Measurements from ENCODE around the gene TIPARP.
"Not testable (repeated sequence)": the region's sequence is repeated elsewhere in the genome, so short reads cannot be mapped to it uniquely, and the experiment has no call there.

The TIPARP gene

DNA sequence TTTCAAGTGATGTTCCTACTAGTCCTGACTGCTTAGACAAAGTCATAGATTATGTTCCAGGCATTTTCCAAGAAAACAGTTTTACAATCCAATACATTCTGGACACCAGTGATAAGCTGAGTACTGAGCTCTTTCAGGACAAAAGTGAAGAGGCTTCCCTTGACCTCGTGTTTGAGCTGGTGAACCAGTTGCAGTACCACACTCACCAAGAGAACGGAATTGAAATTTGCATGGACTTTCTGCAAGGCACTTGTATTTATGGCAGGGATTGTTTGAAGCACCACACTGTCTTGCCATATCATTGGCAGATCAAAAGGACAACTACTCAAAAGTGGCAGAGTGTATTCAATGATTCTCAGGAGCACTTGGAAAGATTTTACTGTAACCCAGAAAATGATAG is 3.8 kb downstream of the TIPARP start:
- no peak for DNase-seq

DNA sequence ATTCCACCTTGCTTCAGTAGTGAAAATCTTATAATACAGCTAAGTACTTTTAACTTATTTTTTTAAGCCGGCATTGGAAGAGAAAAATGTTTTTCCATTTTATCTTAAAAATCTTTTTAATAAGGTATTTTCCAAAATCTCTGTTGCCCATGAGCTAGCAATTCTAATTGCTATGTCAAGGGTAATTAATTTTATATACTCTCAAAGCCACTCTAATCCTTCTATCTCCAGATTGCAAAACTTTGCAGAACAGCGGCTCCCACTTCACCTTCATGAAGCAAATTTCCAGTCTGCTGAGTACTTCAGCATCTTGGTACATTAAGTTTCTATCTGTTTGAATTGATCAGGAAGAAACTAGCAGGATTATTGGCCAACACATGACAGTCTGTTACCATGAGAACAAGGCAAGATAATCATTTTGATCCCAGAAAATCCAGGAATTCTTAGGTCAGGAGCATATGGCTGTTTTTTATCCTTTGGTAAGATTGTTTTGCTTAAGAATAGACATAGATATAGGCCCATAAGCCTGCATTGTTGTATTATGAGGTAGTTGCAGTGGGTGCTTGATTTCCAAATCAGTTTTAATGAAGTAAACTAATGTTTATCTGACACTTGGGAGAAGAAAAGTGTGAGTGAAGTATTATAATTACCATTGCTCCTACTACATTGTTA is 6.0 kb downstream of the TIPARP start:
- no peak for DNase-seq

DNA sequence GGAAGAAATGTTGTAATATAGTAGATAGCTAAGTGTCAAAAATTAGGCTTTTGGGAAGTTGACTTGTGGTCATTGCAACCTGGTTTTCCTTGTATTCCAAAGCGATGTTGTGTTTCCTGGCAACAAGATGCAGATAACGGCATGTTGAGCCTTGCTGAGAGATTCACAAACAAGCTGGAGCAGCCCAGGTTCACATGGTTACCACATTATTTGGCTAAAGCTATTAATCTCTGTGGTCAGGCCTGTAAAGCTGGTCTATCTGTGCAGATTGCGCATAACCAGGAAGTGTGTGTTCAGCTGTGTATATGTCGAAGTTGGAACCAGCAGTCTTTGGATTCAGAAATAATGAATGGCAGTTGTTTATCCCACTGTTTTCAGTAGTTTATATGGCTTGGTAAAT is 6.6 kb downstream of the TIPARP start:
- DNase-seq = peak; percentile 54

DNA sequence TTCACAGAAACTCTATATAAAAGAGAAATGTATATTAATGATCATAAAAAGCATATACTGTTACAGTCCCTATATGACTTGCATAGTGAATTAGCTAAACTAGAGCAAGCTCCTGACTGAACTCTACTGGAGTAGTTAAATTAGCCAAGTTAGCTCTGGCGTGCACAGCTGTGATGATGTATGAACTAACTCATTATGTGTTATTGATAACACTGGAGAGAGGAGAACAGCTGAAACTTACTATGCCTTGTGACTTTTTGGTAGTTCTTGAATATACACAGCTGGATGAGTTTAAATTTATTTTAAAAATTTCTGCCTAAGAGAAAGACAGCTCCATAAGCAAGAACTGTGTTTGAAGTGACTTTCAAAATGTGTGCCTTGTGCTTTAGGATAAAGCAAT is 8.1 kb downstream of the TIPARP start:
- DNase-seq = no peak

DNA sequence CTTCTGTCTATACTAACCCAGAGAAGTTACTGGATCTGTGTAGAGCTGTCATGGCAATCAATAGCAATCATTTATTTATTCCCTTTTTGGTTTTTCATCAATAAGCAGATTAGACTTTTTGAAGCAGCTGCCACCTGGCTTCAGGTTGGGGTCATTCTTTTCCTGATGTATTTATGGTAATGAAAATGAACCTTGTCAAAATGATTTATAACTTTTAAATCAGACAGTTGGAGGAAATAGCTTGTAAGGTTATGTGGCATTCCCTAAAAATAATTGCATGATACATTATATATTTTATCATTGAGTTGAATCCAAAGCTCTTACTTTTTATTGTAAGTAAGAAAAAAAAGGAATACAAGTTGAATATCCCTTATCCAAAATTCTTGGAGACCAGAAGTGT is 8.6 kb downstream of the TIPARP start:
- no peak for DNase-seq

DNA sequence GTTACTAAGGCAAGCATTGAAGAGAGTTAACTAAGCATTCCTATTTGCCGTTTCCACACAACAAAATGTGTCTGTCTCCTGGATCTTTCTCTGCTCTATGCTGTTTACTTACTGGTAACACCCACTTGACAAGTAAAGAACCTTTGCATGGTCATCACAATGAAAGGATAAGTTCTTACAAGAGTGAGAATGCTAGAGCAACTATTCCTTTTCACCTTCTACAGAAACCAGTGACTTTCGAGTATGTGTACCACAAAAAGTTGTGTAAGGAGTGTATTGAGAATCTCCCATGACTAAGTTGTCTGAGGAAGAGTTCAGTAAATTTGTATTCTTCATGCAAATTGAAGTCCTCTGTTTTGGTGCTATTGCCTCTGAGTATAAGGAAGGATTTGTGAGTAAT is 10.8 kb downstream of the TIPARP start:
- DNase-seq = no peak

DNA sequence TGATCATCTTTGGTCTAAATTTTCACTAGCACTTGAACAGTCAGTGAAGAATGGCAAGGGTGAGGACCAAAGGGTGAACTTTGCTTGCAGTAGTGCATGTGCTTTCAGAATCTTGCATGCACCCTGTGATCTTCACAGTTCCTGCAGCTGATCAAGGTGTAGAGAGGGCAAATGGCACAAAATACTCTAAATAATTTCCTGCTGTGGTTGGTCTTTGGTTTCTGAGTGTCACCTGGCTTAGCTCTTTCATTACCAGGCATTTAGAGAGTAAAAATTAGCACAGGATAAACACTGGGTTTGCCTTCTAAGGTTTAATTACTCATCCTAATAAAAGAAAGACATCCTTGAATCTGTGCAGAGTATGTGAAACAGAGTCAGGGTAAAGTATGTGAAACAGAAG is 11.4 kb downstream of the TIPARP start:
- DNase-seq = no peak

DNA sequence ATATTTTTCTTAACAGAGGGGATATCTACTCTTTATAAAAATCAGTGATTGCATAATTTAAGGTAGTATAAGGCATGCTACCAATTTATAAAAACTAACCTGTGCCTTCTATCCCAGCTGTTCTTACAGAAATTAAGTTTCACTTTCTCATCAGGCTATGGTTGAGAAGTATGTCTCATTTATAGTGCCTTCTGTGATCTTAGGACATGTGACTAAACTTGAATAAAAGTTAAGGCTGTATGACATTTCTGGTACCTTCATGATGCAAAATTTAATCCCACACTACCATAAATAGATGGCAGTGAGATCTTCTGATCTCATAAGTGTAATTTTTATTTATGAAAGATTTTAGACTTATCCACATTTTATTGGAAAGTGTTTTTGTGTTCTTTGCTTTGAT is 12.6 kb downstream of the TIPARP start:
- DNase-seq = no peak

DNA sequence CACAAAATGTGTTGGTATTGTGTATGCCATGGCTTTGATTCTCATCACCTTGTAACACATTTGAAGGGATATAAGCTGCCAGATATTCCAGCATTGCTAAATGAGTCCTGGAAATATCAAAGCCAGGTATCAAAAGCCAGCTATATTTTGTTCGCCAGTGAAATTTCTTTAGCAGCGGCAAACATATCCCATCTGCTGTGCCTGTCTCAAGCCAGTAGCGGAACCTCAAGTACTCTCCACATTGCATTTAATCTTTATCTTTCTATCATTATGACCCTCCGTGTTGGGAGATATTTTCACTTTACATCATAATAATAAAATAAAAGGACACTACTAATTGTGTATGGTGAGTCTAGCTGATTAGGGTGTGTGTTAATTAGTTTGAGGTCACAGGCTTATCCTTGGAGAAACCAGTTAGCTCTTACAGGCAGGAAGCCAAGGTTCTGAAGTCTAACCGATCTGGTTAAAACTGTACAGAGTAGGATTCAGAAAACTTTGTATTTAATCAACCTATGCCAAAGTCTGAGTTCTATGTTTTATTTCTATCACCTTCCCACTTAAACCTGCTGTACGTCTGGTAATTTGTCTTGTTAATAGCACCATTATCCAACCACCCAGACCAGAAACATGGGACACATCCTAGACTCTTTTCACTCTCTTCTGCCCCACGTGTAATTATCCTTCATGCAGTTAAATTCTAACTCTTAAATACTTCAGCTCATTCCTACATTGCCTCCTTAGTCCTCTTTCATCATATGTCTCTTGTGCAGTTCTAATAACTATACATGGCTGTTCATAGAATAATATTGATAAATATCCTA is 14.5 kb downstream of the TIPARP start:
- peak; percentile 48 for DNase-seq

DNA sequence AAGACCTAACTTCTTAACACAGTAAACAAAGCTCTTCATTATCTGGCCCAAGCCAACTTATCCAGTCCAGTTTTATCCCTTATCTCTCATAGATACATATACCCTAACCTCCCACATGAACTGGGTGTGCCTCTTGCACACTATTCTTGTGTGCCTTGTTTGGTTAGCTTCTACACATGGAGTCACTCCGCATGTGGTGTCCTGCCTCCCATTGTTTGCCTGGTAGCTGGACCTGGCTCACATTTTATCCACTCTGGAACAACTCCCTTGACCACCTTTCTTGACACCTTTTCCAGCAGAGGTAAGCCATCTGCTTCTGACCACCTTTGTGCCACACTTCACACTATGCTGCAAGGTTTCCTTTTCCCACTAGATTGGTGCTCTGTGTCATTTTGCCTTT is 15.2 kb downstream of the TIPARP start:
- peak; percentile 38 for DNase-seq

DNA sequence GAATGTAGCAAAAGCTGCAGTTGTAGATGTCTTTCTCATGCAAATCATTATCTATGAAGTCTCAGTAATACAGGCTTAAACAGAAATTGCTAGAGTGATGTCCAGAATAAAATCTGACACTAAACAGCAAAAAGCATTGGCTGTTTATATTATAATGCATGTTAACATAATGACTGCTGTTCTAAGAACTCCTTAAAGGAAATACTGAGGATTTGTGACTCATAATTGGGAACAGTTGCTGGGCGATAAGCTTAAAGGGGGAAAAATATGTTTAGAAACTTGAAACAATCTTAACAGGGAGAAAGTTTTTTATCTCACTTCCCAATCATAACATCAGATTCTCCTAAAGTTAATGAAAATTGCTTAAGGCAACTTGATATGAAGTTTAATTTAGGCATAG is 17.5 kb downstream of the TIPARP start:
- no peak for DNase-seq

DNA sequence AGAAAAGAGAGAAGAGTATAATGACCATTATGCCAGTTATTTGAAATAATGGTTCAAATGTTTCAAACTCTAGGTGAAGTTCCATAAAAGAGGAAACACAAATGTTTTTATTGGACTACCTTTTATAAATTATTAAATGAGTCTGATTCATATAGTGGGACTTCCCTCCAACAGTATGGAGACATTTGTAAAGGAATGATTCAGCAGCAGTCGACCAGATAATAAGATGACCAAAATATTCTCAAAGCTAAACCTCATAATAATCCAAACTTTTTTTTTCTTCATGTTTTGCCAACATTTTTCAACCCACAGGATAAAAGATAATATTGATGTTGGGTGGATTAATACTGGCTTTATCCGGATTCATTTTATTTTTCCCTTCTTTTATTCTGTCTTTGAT is 18.8 kb downstream of the TIPARP start:
- no peak for DNase-seq

DNA sequence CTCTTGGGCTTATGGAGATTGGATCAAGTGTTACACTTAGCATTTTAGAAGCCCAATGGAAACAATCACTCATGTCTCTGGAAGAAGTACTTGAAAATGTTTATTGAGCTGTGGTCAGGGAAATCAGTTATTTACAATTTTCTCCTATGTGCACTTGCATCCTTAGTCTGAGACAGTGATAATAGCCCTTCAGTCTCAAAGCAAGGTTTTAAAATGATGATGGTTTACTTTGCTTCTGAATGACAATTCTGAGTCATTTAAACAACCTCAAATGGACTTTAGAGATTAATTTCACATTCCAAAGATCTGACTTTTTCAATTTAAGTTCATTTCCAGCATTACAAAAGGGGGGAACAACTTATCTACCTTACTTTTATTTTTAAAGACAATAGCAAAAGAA is 20.1 kb downstream of the TIPARP start:
- no peak for DNase-seq

DNA sequence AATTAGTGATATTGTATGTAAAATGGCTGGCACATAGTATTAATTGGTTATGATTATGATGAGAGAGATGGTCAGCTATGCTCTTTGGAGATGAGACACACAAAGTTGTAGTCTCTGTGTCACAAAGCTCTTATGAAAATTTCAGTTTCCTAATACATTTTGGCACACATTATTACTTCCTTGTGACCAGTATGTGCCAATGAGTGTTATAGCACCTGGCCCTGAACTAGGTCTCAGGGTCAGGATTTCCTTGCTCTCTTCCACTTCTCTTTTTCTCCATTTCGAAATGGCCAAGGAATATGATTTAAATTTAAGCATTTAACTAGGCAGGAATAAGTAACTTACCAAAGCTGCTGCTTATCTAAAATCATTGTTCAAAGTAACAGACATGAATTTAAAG is 28.0 kb downstream of the TIPARP start:
- no peak for DNase-seq

DNA sequence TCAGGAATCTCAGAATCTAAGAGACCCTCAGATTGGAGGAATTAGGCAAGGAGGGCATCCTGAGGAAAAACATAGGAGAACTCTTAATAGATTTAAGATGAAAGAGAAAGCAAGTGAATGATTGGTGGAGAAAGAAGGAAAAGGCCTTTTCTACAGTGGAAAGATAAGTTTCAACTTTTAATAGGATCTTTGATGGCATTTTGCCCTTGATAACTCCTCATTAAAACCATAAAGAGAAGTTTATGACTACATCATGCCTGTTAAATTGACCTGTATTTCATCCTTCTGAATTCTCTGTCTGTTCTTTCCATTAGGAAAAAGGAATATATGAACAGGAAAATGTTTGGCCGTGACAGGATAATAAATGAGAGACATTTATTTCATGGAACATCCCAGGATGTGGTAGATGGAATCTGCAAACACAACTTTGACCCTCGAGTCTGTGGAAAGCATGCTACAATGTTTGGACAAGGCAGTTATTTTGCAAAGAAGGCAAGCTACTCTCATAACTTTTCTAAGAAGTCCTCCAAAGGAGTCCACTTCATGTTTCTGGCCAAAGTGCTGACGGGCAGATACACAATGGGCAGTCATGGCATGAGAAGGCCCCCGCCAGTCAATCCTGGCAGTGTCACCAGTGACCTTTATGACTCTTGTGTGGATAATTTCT is 30.1 kb downstream of the TIPARP start:
- DNase-seq = no peak

DNA sequence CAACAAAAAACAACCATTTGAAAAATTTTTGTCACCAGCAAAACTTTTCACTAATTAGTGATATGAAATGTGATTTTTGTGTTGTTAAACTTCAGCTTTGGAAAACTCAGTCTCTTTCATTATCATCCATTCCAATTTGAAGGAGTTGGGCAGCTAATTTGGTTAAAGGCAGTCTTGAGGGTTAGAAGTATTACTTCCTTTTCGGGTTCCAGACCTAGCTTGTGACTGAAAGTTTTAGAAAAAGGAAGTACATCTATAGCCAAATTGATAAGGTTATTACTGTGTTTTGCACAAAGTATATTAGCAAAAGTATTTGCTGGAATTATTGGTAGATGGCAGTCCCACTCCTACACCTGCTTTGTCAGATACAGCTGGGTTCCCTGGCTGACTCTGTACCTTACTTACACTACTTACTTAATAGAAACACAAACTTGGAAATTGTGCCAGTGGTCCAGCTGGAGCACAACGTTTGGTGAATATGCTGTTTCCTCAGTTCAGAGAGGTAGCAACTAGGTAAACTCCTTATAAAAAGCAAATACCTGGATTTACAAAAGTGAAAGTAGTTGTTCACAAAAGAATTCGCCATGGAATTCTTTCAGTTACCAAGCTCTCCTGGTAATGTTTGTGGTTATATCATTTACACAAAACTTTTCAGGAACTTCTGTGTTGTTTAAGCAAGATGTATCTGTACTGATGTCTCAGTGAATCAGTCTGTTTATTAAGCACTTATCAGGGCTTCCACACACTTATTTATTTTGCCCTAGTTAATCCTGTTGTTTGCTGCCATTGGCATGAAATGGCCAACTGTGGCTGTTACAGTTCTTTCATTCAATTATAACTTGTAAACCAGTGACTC is 31.6 kb downstream of the TIPARP start:
- DNase-seq = no peak

DNA sequence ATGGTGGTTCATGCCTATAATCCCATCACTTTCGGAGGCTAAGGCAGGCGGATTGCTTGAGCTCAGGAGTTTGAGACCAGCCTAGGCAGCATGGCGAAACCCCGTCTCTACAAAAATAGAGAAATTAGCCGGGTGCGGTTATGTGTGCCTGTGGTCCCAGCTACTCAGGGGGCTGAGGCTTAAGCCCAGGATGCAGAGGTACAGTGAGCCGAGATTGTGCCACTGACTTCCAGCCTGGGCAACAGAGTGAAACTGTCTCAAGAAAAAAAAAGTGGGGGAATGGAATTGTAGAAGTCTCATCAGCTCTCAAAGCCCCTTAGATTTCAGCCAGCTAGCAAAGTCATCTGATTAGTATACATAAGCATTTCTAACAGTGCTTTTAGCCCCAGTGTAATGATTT is 33.2 kb downstream of the TIPARP start:
- DNase-seq = no peak

DNA sequence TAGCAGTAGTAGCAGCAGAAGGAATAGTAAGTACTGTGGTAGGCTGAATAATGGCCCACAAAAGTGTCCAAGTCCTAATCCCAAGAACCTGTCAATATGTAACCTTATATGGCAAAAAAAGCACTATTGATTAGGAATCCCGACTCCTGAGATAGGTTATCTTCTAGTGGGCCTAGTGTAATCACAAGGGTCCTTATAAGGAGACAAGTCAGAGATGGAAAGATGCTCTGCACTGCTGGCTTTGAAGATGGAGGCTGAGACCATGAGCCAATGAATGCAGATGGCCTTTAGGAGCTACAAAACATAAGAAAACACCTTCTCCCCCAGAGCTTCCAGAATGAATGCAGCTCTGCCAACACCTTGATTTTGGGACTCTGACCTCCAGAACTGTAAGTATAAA is 36.0 kb downstream of the TIPARP start:
- DNase-seq = no peak

DNA sequence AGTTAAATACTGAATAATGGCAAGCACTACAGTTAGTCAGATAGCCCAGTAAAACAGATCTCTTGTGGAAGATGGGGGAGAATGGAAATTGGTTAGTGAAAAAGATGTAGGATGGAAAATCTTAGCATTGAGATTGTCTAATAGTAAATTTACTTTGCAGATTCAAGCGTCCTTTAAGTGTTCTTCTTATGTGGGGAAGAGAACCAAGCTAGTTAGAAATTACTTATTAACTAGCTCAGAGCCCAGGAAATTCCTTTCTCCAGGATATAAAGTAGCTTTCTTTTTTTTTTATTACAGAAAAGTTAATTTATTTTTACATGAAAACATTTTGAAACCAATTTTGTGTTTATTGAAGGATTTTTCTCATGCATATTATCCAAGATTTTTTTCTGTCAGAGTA is 36.7 kb downstream of the TIPARP start:
- no peak for DNase-seq

DNA sequence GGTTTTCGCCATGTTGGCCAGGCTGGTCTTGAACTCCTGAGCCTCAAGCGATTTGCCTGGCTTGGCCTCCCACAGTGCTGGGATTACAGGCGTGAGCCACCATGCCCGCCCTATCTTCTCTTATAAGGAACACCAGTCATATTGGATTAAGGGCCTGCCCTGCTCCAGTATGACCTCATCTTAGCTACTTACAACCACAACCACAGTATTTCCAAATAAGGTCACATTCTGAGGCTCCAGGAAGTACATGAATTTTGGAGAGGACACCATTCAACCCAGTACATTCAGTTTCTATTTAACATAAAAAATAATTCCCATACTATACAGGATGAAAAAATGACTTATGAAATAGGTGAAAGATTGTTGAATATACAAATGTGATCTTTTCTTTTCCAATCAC is 37.6 kb downstream of the TIPARP start:
- not testable (repeated sequence) for DNase-seq

DNA sequence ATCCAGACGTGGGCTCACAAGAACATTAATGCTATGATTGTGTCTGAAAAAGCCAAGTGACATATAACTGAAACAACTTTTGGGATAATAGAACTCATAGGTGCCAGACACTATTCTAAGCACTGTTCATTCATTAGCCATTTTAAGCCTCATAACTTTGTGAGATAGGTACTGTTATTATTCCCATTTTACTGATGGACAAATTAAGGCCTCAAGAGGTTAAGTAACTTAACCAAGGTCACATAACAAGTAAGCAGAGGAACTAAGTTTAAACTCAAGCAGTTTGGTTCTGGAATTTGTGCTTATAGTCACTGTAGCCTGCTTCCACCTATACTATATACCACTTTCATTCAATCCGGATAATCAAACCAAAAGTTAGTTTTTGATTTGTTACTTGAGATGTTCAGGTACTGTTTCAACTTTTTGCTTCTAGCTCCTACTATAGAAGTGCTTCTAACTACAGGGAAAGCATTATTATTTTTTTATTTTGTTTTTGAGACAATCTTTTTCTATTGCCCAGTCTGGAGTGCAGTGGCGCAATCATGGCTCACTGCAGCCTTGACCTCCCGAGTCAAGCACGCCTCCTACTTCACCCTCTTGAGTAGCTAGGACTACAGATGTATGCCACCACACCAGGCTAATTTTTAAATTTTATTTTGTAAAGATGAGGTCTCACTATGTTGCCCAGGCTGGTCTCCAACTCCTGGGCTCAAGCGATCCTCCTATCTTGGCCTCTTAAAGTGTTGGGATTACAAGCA is 41.9 kb downstream of the TIPARP start:
- no peak for DNase-seq

DNA sequence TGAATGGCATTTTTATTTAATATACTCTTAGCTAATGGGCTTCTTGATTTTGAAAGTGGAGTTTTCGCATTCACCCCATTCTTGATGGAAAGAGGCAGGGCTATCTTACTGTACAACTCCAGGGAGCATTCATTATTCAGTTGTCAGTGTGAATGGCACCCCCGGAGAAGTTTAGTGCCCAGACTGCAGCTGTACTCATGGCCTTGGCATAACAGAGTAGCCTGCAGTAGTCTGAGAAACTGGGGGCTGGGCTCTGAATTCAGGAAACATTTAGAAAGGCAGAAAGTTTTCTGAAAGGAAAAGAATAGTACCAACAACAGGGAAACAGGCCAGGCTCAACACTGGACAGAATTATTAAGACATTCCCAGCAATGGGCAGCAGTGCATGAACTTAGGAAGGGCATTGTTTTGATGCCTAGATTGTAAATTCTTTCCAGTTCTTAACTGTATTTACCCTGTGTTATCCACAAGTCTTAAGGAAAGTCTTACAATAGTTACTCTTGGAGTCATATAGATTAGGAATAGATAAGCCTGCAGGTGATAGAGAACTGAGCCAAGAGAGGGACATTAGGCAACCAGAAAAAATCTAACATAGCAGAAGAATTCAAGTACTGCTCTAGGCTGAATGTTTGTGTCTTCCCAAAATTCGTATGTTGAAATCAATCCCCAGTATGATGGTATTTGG is 44.4 kb downstream of the TIPARP start:
- DNase-seq = no peak
